ENCODE results near the gene RMP24.

The RMP24 gene

DNA sequence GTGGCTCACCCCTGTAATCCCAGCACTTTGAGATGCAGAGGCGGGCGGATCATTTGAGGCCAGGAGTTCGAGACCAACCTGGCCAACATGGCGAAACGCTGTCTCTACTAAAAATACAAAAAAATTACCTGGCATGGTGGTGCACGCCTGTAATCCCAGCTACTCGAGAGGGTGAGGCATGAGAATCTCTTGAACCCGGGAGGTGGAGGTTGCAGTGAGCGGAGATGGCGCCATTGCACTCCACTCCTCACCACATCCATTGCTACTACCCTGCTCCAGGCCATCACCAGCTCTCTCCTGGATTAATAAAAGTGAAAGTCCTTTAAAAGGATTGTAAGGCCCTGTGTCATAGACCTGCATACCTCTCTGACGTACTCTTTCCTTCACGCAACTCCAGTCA, 1.2 kb downstream of the RMP24 start:
- Histone ChIP-seq H4K91ac (ENCODE audit: insufficient read depth, low read depth, low read length) (no peak overlapping the region), H3K79me1 (ENCODE audit: low read depth in 1 of 2, low read length in 2 of 2) (peaks cover 23 to 30% of the 10 kb centered on the region in 2 experiments), H3K4me1 (ENCODE audit: control insufficient read depth, insufficient read depth, low read length) (peaks cover 5% of the 10 kb centered on the region), H3K18ac (ENCODE audit: low read depth, low read length) (no peak overlapping the region), H3K9me3 (ENCODE audit: control insufficient read depth, insufficient read depth, low read length) (no peaks in the 10 kb centered on the region), H3K27ac (ENCODE audit: insufficient read depth, low read length) (no peak overlapping the region), H3K9me1 (ENCODE audit: insufficient read depth, low read length) (no peaks in the 10 kb centered on the region), H3K9ac (ENCODE audit: low read depth, low read length) (peak overlapping the region; percentile 96; the same call in 1 of the 2 replicates), H4K20me1 (ENCODE audit: insufficient read depth, low read length) (no peaks in the 10 kb centered on the region; the same call in 1 of the 2 replicates), H3K56ac (ENCODE audit: extremely low read depth, insufficient read depth, low read length) (no peak overlapping the region), H3K23ac (ENCODE audit: low read depth, low read length) (no peak overlapping the region), H2BK15ac (ENCODE audit: low read depth, low read length) (no peak overlapping the region), H3K4me2 (ENCODE audit: low read depth, low read length) (peak overlapping the region; percentile 99; the same call in 1 of the 2 replicates), H2AK9ac (replicated peaks; ENCODE audit: low read depth, low read length, poor library complexity) (no peak overlapping the region), H2BK120ac (ENCODE audit: low read depth, low read length) (no peak overlapping the region), H2BK20ac (ENCODE audit: low read depth, low read length) (no peak overlapping the region), H2BK5ac (ENCODE audit: low read depth, low read length, poor library complexity, severe bottlenecking) (no peak overlapping the region), H4K5ac (ENCODE audit: low read depth, low read length) (no peak overlapping the region), H3K4ac (ENCODE audit: low read depth, low read length) (no peak overlapping the region), H3K36me3 (ENCODE audit: control insufficient read depth, insufficient read depth, low read length) (peaks cover 15% of the 10 kb centered on the region), H2AK5ac (ENCODE audit: low read depth, low read length) (no peak overlapping the region), H3K27me3 (ENCODE audit: control insufficient read depth, insufficient read depth, low read length) (no peaks in the 10 kb centered on the region), H3K4me3 (ENCODE audit: insufficient read depth, low read depth, low read length) (peak overlapping the region; percentile 91; the same call in 1 of the 2 replicates), H4K8ac (ENCODE audit: low read depth in 2 of 2, low read length in 2 of 2) (no peak overlapping the region), H3K14ac (replicated peaks; ENCODE audit: low read depth, low read length) (no peak overlapping the region), H2AFZ (replicated peaks; ENCODE audit: low read length, poor library complexity) (no peak overlapping the region)
- in situ Hi-C loops (cut with MboI; ENCODE audit: low sequenced_read_pairs), result loop anchor here (25.0 kb wide), 2 partner anchors 586 to 736 kb away; partner anchors contain the start of genes ZNF396 and ZNF397
- TF ChIP-seq MXI1 (IDR thresholded peaks at IDR 0.05; ENCODE audit: borderline replicate concordance, low read depth, low read length) (no peak), BHLHE40 (IDR thresholded peaks at IDR 0.05; ENCODE audit: low read depth, low read length) (no peak), MAZ (IDR thresholded peaks at IDR 0.05; ENCODE audit: borderline replicate concordance, low read depth, low read length) (no peak), FOS (IDR thresholded peaks at IDR 0.05; ENCODE audit: low read depth, low read length) (no peak), MAFK (IDR thresholded peaks at IDR 0.05; ENCODE audit: low read depth, low read length) (no peak), CEBPB (IDR thresholded peaks at IDR 0.05; ENCODE audit: low read depth, low read length) (no peak), RFX5 (IDR thresholded peaks at IDR 0.05; ENCODE audit: low read depth, low read length) (no peak)
- TF ChIP-seq, protein P1, sequence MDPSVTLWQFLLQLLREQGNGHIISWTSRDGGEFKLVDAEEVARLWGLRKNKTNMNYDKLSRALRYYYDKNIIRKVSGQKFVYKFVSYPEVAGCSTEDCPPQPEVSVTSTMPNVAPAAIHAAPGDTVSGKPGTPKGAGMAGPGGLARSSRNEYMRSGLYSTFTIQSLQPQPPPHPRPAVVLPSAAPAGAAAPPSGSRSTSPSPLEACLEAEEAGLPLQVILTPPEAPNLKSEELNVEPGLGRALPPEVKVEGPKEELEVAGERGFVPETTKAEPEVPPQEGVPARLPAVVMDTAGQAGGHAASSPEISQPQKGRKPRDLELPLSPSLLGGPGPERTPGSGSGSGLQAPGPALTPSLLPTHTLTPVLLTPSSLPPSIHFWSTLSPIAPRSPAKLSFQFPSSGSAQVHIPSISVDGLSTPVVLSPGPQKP (IDR thresholded peaks at IDR 0.05; ENCODE audit: borderline replicate concordance, low read depth, low read length), result no peak
- intact Hi-C loops (cut with micrococcal nuclease), result no loop called here
- CTCF ChIA-PET, result no interaction called here
- 100% methylated on average over 2 of the region's 12 CpGs; no CpG with 5 or more reads in 1 of the 2 experiments for WGBS, 2 experiments (ENCODE audit: extremely low coverage in 2 of 2, insufficient read length in 1 of 2)
- no TSS peak for BruUV-seq (replicated peaks)
- DNase-seq (no peak), ATAC-seq (ENCODE audit: low read depth) (no peak)
- dilution Hi-C loops (cut with HindIII; ENCODE audit: low sequenced_read_pairs, unreplicated experiment), result no loop called here
- POLR2A ChIA-PET (ENCODE audit: unreplicated experiment), result no interaction called here

Data from IMR-90 (cell line).